ENCODE results near the gene DNAJB6.

DNA sequence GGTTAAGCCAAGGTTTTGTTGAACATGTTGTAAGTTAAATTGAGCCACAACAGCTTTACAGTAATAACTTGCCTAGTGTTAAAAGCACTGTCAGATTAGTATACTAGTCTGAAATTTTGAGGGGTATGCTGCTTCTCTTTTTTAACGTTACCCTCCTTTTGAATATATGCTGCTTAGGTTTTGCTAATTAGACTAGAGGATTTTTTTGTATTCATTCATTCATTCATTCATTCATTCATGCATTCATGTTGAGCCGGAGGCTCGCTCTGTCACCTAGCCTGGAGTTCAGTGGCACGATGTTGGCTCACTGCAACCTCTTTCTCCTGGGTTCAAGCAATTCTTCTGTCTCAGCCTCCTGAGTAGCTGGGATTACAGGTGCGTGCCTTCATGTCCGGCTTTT, 24.7 kb downstream of the DNAJB6 start:
- TF ChIP-seq, protein P1, sequence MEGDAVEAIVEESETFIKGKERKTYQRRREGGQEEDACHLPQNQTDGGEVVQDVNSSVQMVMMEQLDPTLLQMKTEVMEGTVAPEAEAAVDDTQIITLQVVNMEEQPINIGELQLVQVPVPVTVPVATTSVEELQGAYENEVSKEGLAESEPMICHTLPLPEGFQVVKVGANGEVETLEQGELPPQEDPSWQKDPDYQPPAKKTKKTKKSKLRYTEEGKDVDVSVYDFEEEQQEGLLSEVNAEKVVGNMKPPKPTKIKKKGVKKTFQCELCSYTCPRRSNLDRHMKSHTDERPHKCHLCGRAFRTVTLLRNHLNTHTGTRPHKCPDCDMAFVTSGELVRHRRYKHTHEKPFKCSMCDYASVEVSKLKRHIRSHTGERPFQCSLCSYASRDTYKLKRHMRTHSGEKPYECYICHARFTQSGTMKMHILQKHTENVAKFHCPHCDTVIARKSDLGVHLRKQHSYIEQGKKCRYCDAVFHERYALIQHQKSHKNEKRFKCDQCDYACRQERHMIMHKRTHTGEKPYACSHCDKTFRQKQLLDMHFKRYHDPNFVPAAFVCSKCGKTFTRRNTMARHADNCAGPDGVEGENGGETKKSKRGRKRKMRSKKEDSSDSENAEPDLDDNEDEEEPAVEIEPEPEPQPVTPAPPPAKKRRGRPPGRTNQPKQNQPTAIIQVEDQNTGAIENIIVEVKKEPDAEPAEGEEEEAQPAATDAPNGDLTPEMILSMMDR (IDR thresholded peaks at IDR 0.05; ENCODE audit: poor library complexity), result no peak
- no peak for TF ChIP-seq EZH2phosphoT487 (IDR thresholded peaks at IDR 0.05; ENCODE audit: low read depth, severe bottlenecking, unreplicated experiment)
- no peak for TF ChIP-seq EZH2 (IDR thresholded peaks at IDR 0.05; ENCODE audit: borderline replicate concordance)

Data from hepatocyte (in vitro differentiated cells).